ENCODE measurements around the gene SGCA. TPM values are rescaled to one million over a fixed set of nuclear protein-coding genes. Genes with fewer than 3 reads are reported as not detected.

The SGCA gene
- total and polyA plus RNA-seq, 2 donors (not counting 3 experiments of a cell fraction or from before 2014, with no cell fraction given), result not detected

GRCh38 chr17:50153650-50154575, 11.9 kb upstream of the SGCA start:
- intact Hi-C loops (cut with micrococcal nuclease) (no loop called here), dilution Hi-C loops (cut with MboI; ENCODE audit: extremely low pct_ligation_motif_present, low sequenced_read_pairs) (no loop called here)
- no peaks in the 10 kb centered on the region for H3K36me3 ChIP-seq (ENCODE audit: control insufficient read depth in 2 of 2, extremely low read depth in 1 of 2, insufficient read depth in 2 of 2, low read length in 2 of 2)
- H3K4me1 ChIP-seq (ENCODE audit: control insufficient read depth, extremely low read depth, insufficient read depth, low read length), result peaks cover 14% of the 10 kb centered on the region
- TF ChIP-seq MAX (IDR thresholded peaks at IDR 0.05; ENCODE audit: insufficient read depth, insufficient read length), result no peak
- no peak for TF ChIP-seq FOS (IDR thresholded peaks at IDR 0.05; ENCODE audit: borderline replicate concordance, insufficient read depth, low read length)
- TF ChIP-seq POLR2AphosphoS5 (IDR thresholded peaks at IDR 0.05; ENCODE audit: insufficient read depth, low read depth, low read length), result no peak
- TF ChIP-seq GATA2 (IDR thresholded peaks at IDR 0.05; ENCODE audit: insufficient read depth, insufficient read length, low read depth, low read length), result no peak
- no peak for TF ChIP-seq EZH2 (IDR thresholded peaks at IDR 0.05; ENCODE audit: borderline replicate concordance, low read depth, low read length, severe bottlenecking)
- no peak for TF ChIP-seq MYC (IDR thresholded peaks at IDR 0.05; ENCODE audit: low read depth, low read length)
- TF ChIP-seq CTCF (IDR thresholded peaks at IDR 0.05; ENCODE audit: extremely low read depth in 1 of 2, insufficient read depth in 1 of 2, low read depth in 1 of 2, low read length in 2 of 2), result no peak
- no peak for TF ChIP-seq JUN (IDR thresholded peaks at IDR 0.05; ENCODE audit: borderline replicate concordance, insufficient read depth, insufficient read length, low read depth)
- TF ChIP-seq POLR2A (IDR thresholded peaks at IDR 0.05; ENCODE audit: low read depth, low read length), result no peak
- H4K20me1 ChIP-seq (replicated peaks; ENCODE audit: control insufficient read depth, extremely low read depth, insufficient read depth, low read length), result no peaks in the 10 kb centered on the region
- POLR2A ChIA-PET, result no interaction called here
- no peak overlapping the region for H3K9ac ChIP-seq (replicated peaks; ENCODE audit: extremely low read depth, insufficient read depth, low read length)
- FAIRE-seq, result no peak
- H3K4me3 ChIP-seq (replicated peaks in 1 of 3; ENCODE audit: insufficient read depth in 1 of 3, low read depth in 1 of 3, low read length in 3 of 3), result no peak overlapping the region
- H3K27ac ChIP-seq (ENCODE audit: insufficient read depth, low read depth, low read length), result no peak overlapping the region
- no peaks in the 10 kb centered on the region for H3K27me3 ChIP-seq (ENCODE audit: control insufficient read depth in 2 of 2, insufficient read depth in 2 of 2, low read length in 2 of 2)
- no peaks in the 10 kb centered on the region for H3K9me1 ChIP-seq (replicated peaks; ENCODE audit: control insufficient read depth, extremely low read depth, insufficient read depth, low read length)
- H3K4me2 ChIP-seq (ENCODE audit: insufficient read depth, low read length), result no peak overlapping the region
- peaks cover 18% of the 10 kb centered on the region for H3K79me2 ChIP-seq (ENCODE audit: control insufficient read depth, insufficient read depth, low read length)
- no TSS peak for BruUV-seq (replicated peaks)
- no peak for DNase-seq (ENCODE audit: low read depth, low spot score)
- H2AFZ ChIP-seq (ENCODE audit: low read depth, low read length), result no peak overlapping the region
- H3K9me3 ChIP-seq (replicated peaks; ENCODE audit: control insufficient read depth, insufficient read depth, low read length), result no peaks in the 10 kb centered on the region
- CTCF ChIA-PET, result interaction anchor here (1.0 to 4.5 kb wide), 2 partner anchors 14 to 37 kb away, joined by 3 to 34 read pairs; no protein-coding TSS in a partner anchor

All from endothelial cell of umbilical vein (primary cell).